Mucosa of descending colon (tissue), 3 donors: ENCODE results near the gene TMEM167A. TPM values are rescaled to one million over a fixed set of nuclear protein-coding genes. Genes with fewer than 3 reads are reported as not detected.

Source experiments
- ATAC-seq: fragments of 200-7000 bp; cut with Tn5 transposase; one replicate; pipeline ENCODE4 v1.9.1; 2020; ENCODE audit warnings: mild to moderate bottlenecking, moderate library complexity
- DNase-seq, 3 donors: peaks; one replicate each; pipeline ENCODE4 v3.0.0-alpha.2; 2020
- H3K36me3 ChIP-seq: fragments of 200-600 bp; one replicate; pipeline ENCODE4 v1.8.0; 2021; ENCODE audit warnings: low read depth, mild to moderate bottlenecking
- H3K4me1 ChIP-seq: fragments of 200-600 bp; one replicate; pipeline ENCODE4 v1.8.0; 2021; ENCODE audit warnings: low read depth, mild to moderate bottlenecking
- H3K4me3 ChIP-seq: fragments of 200-600 bp; one replicate; pipeline ENCODE4 v1.8.0; 2021; ENCODE audit warnings: mild to moderate bottlenecking
- H3K9me3 ChIP-seq: fragments of 200-600 bp; one replicate; pipeline ENCODE4 v1.8.0; 2021; ENCODE audit warnings: mild to moderate bottlenecking
- intact Hi-C, 2 donors: fragments of 100-400 bp; cut with DNase I in 1 of 2; cut with micrococcal nuclease in 1 of 2; formaldehyde crosslinking; loops; one replicate each; pipeline versions ENCODE4 v1.11.0 to v1.11.1; 2022; cut with DNase I, micrococcal nuclease
- total RNA-seq, 3 donors: library from RNA; stranded (reverse); fragmentation: NEBNext Ultra II Directional in 2 of 3; extraction: Animal tissue kit (Norgen Biotek cat#: 25700) in 2 of 3; gene quantifications; one replicate each; pipeline versions ENCODE4 v1.2.1 to v1.2.4, GENCODE V29; 2021 to 2023
- TF ChIP-seq, protein P1 (sequence below): fragments of 200-600 bp; IDR thresholded peaks from one replicate; pipeline ENCODE4 v1.8.0; 2022; ENCODE audit warnings: antibody characterized with exemption, mild to moderate bottlenecking
- donor health status: DM: no; HTN: no; CAD: no; lungs with moderate emphysema.
- donor health status: DM: no; HTN: no; CAD: no.
- donor health status: DM: no; HTN: yes; CAD: no.

The TMEM167A gene
- total RNA-seq, 3 donors from 2014 or later = 59.9 to 75.1 (median 62.6) TPM

DNA sequence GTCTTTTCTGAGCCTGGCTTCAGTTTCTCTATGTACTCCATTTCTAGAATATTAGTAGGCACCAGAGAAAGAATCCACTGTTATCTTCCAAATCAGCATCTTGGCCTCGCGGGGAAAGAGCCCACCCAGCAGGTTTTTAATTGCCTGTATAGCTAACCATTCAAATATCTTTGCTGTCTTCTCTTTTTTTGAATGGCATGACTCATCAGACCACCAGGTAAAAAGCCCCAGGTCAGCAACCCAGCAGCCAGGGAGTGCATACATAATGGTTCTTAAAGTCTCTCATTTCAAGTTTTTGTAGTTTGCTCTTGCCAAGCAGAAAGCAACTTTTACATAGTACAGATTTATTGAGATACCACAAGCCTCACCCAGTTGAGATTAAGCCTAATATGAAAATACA is 50.7 kb downstream of the TMEM167A start:
- intact Hi-C loops = no loop called here
- no peaks in the 10 kb centered on the region for H3K36me3 ChIP-seq
- no peaks in the 10 kb centered on the region for H3K9me3 ChIP-seq
- TF ChIP-seq, protein P1, sequence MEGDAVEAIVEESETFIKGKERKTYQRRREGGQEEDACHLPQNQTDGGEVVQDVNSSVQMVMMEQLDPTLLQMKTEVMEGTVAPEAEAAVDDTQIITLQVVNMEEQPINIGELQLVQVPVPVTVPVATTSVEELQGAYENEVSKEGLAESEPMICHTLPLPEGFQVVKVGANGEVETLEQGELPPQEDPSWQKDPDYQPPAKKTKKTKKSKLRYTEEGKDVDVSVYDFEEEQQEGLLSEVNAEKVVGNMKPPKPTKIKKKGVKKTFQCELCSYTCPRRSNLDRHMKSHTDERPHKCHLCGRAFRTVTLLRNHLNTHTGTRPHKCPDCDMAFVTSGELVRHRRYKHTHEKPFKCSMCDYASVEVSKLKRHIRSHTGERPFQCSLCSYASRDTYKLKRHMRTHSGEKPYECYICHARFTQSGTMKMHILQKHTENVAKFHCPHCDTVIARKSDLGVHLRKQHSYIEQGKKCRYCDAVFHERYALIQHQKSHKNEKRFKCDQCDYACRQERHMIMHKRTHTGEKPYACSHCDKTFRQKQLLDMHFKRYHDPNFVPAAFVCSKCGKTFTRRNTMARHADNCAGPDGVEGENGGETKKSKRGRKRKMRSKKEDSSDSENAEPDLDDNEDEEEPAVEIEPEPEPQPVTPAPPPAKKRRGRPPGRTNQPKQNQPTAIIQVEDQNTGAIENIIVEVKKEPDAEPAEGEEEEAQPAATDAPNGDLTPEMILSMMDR = no peak
- DNase-seq = no peak
- H3K4me3 ChIP-seq = no peak overlapping the region
- no peak for ATAC-seq
- H3K4me1 ChIP-seq = no peaks in the 10 kb centered on the region

DNA sequence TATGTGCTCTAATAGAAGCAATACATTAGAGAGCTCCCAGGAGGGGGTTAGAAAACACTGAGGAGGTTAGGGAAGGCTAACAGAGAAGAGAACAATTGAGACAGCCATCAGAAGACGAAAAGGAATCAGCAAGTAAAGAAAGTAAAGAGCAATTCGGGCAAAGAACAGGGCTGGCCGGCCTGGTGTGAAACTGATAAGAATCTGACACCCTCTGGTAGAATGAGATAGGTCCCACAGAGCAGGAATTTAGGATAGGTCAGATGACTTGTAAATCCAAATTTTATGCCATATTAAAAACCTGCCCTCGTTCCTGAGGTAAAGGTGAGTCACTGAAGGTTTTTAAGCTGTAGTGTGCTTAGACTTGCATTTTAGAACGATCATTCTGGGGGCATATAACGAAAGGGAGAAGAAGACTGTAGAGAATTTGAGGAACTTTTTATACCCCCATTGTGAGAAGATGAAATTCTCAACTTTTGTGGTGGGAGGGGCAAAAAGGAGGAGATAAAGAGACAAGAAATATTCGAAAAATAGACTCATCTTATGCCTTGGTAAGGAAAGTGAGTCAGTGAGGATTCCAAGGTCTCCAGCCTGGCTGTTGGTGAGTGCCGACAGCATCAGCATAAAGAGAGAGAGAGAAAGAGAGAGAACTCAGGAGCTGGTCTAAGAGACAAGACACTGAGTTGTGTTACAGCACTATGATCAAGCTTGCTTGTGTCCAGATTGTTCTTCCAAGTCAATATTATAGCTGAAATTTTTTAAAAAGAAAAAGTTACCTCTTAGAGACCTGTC is 51.3 kb downstream of the TMEM167A start:
- no peak overlapping the region for H3K4me3 ChIP-seq
- H3K36me3 ChIP-seq = no peaks in the 10 kb centered on the region
- intact Hi-C loops = no loop called here
- ATAC-seq = no peak
- DNase-seq = no peak
- TF ChIP-seq, protein P1 = no peak
- H3K9me3 ChIP-seq = no peaks in the 10 kb centered on the region
- no peaks in the 10 kb centered on the region for H3K4me1 ChIP-seq

DNA sequence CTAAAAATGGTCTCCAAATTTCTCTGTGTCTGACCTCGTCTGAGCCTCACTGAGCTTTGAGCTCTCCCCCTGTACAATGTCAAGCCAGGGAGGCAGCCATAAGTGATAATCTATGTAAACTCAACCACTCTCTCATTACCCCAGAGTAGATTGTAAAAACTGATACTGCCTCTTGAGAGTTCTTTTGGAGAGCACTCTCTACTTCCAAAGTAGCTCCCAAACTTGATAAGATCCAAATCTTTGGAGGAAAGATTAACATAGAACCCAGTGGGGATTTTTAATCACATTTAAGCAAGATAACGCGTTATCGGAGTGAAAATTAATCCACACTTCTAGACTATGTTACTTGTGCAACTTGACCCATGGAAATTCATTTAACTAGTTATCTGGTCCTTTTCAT is 54.9 kb downstream of the TMEM167A start:
- Histone ChIP-seq H3K4me1 (no peaks in the 10 kb centered on the region), H3K36me3 (no peaks in the 10 kb centered on the region), H3K4me3 (no peak overlapping the region), H3K9me3 (no peaks in the 10 kb centered on the region)
- DNase-seq (no peak), ATAC-seq (no peak)
- TF ChIP-seq, protein P1 = no peak
- intact Hi-C loops = no loop called here

DNA sequence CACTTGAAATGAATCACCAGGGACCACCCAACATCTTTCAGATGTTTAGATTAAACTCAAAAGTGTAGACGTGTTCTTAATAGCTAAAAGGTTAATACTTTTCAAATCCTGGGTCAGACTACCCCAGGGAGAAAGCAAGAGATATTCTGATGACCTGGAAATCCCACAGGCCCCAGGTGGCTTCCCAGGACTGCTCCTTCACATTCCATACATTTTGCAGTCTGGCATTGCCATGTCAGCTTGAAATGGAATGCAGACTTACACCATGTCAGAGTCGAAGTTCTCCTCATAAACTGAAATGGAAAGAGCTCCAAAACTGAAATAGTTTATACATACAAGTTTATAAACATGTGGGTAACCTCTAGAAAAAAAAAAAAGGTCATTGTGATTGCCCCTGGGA is 61.5 kb downstream of the TMEM167A start:
- no peaks in the 10 kb centered on the region for H3K4me1 ChIP-seq
- intact Hi-C loops = no loop called here
- TF ChIP-seq, protein P1 = no peak
- H3K4me3 ChIP-seq = no peak overlapping the region
- no peaks in the 10 kb centered on the region for H3K36me3 ChIP-seq
- no peaks in the 10 kb centered on the region for H3K9me3 ChIP-seq
- no peak for ATAC-seq
- DNase-seq = no peak

DNA sequence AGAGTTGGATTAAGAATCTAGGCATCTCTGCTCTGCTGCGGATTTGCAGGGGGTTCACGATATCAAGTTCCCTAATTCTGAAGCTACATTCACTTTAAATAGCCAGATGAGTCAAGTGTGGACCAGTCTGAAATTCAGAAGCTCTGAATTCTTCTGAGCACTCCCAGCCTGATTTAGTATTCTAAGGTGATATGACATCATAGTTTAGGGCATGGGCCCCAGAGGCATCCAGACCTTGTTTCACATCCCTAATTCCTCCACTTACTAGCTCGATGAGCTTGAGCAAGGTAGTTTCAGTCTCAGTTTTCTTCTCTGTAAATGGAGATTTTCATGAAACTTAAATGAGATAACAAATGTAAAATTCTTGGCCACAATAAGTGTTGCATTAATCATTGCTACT is 65.2 kb downstream of the TMEM167A start:
- H3K4me3 ChIP-seq = no peak overlapping the region
- no peaks in the 10 kb centered on the region for H3K4me1 ChIP-seq
- no peaks in the 10 kb centered on the region for H3K9me3 ChIP-seq
- no peaks in the 10 kb centered on the region for H3K36me3 ChIP-seq
- TF ChIP-seq, protein P1 = no peak
- intact Hi-C loops = no loop called here
- no peak for ATAC-seq
- DNase-seq = no peak
